Small intestine (tissue), 16 donors: ENCODE data around the gene ARRDC2. TPM values are rescaled to one million over a fixed set of nuclear protein-coding genes. Genes with fewer than 3 reads are reported as not detected.

Experiments
- DNase-seq, 2 donors: peaks; one replicate each; pipeline versions ENCODE4 v3.0.0 to v3.0.0-alpha.2; 2013
- FAIRE-seq: peaks from 2 replicates; lab custom pipeline; 2012; peaks lifted over from hg19 to GRCh38; lab: Jason Lieb, UNC
- H3K27ac ChIP-seq, 3 donors: one replicate each; pipeline ENCODE4 v1.5.1; 2013; ENCODE audit warnings: low read length in 2 of 3, mild to moderate bottlenecking in 2 of 3, control low read depth in 1 of 3, inconsistent platforms in 1 of 3, low read depth in 1 of 3, moderate library complexity in 1 of 3
- H3K27me3 ChIP-seq, 3 donors: one replicate each; pipeline ENCODE4 v1.6.1; 2013; ENCODE audit warnings: low read length in 3 of 3, inconsistent platforms in 1 of 3; ENCODE audit not compliant: control insufficient read depth in 3 of 3, insufficient read depth in 3 of 3
- H3K36me3 ChIP-seq, 3 donors: one replicate each; pipeline ENCODE4 v1.6.1; 2013; ENCODE audit warnings: low read length in 3 of 3, inconsistent platforms in 1 of 3, low read depth in 1 of 3, mild to moderate bottlenecking in 1 of 3, moderate library complexity in 1 of 3; ENCODE audit not compliant: control insufficient read depth in 3 of 3, insufficient read depth in 2 of 3
- H3K4me1 ChIP-seq, 3 donors: one replicate each; pipeline ENCODE4 v1.6.1; 2013; ENCODE audit warnings: low read length in 2 of 3, inconsistent platforms in 1 of 3, low read depth in 1 of 3, mild to moderate bottlenecking in 1 of 3, moderate library complexity in 1 of 3; ENCODE audit not compliant: control insufficient read depth in 3 of 3, insufficient read depth in 2 of 3
- H3K4me3 ChIP-seq, 3 donors: one replicate each; pipeline ENCODE4 v1.5.1; 2013; ENCODE audit warnings: low read length in 3 of 3, control low read depth in 1 of 3, inconsistent platforms in 1 of 3, low read depth in 1 of 3, mild to moderate bottlenecking in 1 of 3, moderate library complexity in 1 of 3
- H3K9me3 ChIP-seq, 2 donors: one replicate each; pipeline ENCODE4 v1.6.1; 2013; ENCODE audit warnings: low read depth in 1 of 2, low read length in 1 of 2; ENCODE audit not compliant: control insufficient read depth in 2 of 2, insufficient read depth in 1 of 2
- WGBS, 3 donors: extraction: QIAGEN DNeasy Blood & Tissue Kit; methylation state at CpG; one replicate each; pipeline ENCODE4 v1.1.7; 2013; 5-methylcytosine and 5-hydroxymethylcytosine counted together
- long read RNA-seq, 10 donors: transcript quantifications; one replicate each; lab custom pipeline, GENCODE V29; 2026
- polyA plus RNA-seq, 4 donors: library from polyadenylated mRNA; stranded (reverse) in 3 of 4; unstranded in 1 of 4; fragments of 200-250 nt in 3 of 4; fragments of 120-200 nt in 1 of 4; gene quantifications; one replicate each; pipeline versions ENCODE4 v1.2.1 to v1.2.3, GENCODE V29; 2013
- donor health status: healthy with polysubstance abuse.
- donor health status: control.
- donor health status: control.
- donor health status: Bipolar disorder and iron deficiency.
- donor health status: healthy.

ARRDC2 gene
- polyA plus RNA-seq = 10 to 100 TPM in 3 of 4 donors, 1 to 10 TPM in 1; 6.9 to 31.5 (median 28.4) TPM
- long read RNA-seq, donor 1 = 0 reads
- long read RNA-seq, donor 2 = 0 reads
- long read RNA-seq, donor 3, partial matches to known transcripts = 0 of 2 reads
- long read RNA-seq, donor 3, other reads (novel, unspliced or antisense) = 0 of 2 reads
- long read RNA-seq, donor 4 = 0 reads
- long read RNA-seq, donor 5, partial matches to known transcripts = 0 of 1 reads
- long read RNA-seq, donor 5, other reads (novel, unspliced or antisense) = 0 of 1 reads
- long read RNA-seq, donor 6 = 0 reads
- long read RNA-seq, donor 7, partial matches to known transcripts = 0 of 1 reads
- long read RNA-seq, donor 7, other reads (novel, unspliced or antisense) = 0 of 1 reads
- long read RNA-seq, donor 8 = 0 reads
- long read RNA-seq, donor 9, partial matches to known transcripts = 0 of 1 reads
- long read RNA-seq, donor 9, other reads (novel, unspliced or antisense) = 0 of 1 reads
- long read RNA-seq, donor 10, partial matches to known transcripts = 0 of 4 reads
- long read RNA-seq, donor 10, other reads (novel, unspliced or antisense) = 0 of 4 reads

GRCh38 chr19:18007917-18008673 lies at the start of gene ARRDC2:
Gene ARRDC2, plus strand, starts transcription at chr19:18008170. Its CDS starts 141 bp downstream, at chr19:18008311.
- whole genome bisulfite sequencing, 3 donors = 18 to 24% (median 24%) methylated on average over 75 to 92 of the region's 92 CpGs
- Histone ChIP-seq H3K4me1 (peaks cover 0 to 9% (median 0%) of the 10 kb centered on the region in 3 donors), H3K27ac (peak within 1 kb of the TSS; percentile 40 to 88 (median 45)), H3K4me3 (peak within 1 kb of the TSS; percentile 29 to 41 (median 41)), H3K9me3 (peaks cover 0 to 8% of the 10 kb centered on the region in 2 donors), H3K27me3 (no peaks in the 10 kb centered on the region), H3K36me3 (peaks cover 2 to 42% (median 14%) of the 10 kb centered on the region in 3 donors)
- DNase-seq = peak; percentile 90 to 96
- no peak for FAIRE-seq

DNA sequence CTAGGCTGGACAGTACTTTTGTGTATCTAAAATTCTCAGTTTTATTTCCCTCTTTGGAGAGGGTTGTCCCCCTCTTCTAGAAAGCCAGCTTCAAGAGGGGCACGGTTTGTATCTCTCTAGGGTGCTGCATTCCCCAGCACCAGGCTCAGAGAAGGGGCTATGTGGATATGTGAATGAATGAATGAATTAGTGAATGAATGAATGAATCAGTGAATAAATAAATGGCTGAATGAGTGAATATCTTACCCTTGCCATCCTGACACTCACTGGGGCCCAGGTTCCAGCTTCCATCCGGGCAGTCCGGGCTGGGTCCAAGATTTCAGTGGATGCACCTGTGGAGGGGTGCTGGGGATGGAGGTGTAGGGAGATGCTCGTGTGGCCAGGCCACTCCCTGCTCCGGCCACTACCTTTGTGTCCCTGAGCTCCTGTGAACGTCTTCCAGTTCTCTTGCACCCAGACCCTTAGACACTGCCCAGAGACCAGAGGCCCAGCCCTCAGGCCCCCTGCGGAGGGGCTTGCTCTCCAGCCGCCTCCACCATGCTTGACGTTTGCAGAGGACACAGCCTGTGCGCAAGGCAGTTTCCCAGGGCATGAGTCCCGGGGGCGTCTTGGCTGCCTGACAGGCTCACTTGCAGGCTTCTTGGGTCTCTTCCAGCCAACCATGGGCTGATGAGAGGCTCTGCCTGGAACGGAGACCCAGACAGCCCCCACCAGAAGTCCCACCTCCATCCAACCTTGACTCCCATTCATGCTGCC lies 43.9 kb upstream of the ARRDC2 start:
- FAIRE-seq = no peak
- DNase-seq = no peak
- peaks cover 0 to 22% (median 11%) of the 10 kb centered on the region in 3 donors for H3K27me3 ChIP-seq

GRCh38 chr19:17965370-17966128 lies 42.4 kb upstream of the ARRDC2 start:
- FAIRE-seq = no peak
- peak; percentile 35 to 82 for DNase-seq
- Histone ChIP-seq H3K27ac (no peak overlapping the region), H3K9me3 (no peaks in the 10 kb centered on the region), H3K4me3 (no peak overlapping the region), H3K27me3 (peaks cover 0 to 24% (median 11%) of the 10 kb centered on the region in 3 donors), H3K4me1 (peaks cover 0 to 18% (median 0%) of the 10 kb centered on the region in 3 donors), H3K36me3 (no peaks in the 10 kb centered on the region)
- 38 to 55% (median 42%) methylated on average over 10 to 11 of the region's 11 CpGs for WGBS, 3 donors

More for the DNA sequence above, 43.9 kb upstream of the ARRDC2 start:
- Histone ChIP-seq H3K36me3 (no peaks in the 10 kb centered on the region), H3K4me1 (peaks cover 0 to 18% (median 0%) of the 10 kb centered on the region in 3 donors), H3K9me3 (no peaks in the 10 kb centered on the region), H3K27ac (no peak overlapping the region), H3K4me3 (no peak overlapping the region)
- WGBS, 3 donors = 57 to 71% (median 64%) methylated on average over 13 of the region's 13 CpGs

DNA sequence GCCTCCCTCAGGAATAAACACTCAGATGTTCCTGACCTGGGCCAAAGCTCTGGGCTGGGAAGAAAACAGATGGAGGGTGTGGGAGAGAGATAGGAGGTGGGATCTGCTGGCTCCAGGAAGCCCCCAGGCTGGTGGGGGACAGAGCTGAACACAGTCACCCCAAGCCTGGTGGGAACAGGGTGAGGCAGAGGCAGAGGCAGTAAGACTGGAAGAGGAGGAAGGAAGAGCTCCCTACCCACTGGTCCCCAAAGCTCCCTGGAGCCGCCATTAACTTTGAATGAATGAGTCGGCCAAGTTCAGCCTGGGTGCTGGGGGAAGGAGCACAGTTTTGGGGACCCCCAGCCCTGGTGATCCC lies 41.9 kb upstream of the ARRDC2 start:
- whole genome bisulfite sequencing, 3 donors = 52 to 68% (median 58%) methylated on average over 2 of the region's 2 CpGs
- Histone ChIP-seq H3K27ac (no peak overlapping the region), H3K36me3 (no peaks in the 10 kb centered on the region), H3K4me3 (no peak overlapping the region), H3K9me3 (no peaks in the 10 kb centered on the region), H3K4me1 (peaks cover 0 to 18% (median 0%) of the 10 kb centered on the region in 3 donors), H3K27me3 (peaks cover 0 to 24% (median 11%) of the 10 kb centered on the region in 3 donors)
- FAIRE-seq (no peak), DNase-seq (no peak)

DNA sequence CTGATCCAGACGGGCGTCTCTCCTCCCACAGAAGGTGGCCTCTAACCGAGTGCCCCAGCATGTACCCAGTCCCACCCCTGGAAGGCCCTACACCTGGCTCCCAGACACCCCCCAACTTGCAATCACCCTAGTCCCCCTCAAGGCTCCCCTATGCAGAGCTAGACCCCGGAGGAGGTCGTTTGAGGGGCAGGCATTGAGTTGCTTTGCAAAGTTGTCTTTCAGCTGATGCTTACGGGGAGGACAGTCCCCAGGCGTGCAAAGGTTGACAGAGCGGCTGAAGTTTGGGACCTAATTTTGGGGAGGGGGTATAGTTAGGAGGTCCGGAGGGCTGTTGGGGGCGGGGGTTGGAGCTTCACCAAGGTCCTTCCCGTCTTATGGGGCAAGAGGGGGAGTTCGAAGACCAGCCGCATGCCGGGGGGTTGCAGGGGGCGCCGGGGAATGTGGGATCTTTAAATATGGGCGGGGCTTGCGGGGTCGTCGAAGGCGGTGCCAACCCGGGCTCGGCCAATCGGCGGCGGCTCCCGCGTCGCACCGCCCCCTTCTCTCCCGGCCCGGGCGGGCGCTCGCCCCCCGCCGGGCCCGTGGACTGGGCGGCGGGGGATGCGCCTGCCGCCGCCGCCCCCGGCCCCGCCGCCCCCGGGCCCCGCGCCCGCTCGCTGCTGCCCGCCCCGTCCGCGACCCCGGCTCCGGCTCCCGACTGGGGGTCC lies 41.3 kb upstream of the ARRDC2 start, which contains the start of gene KCNN1:
TSS of gene KCNN1 (plus strand) at position 558 of the 707 bp plus-strand sequence. CDS start 6,782 bp downstream, outside the sequence.
- no peak for DNase-seq
- H3K4me1 ChIP-seq = peaks cover 0 to 18% (median 0%) of the 10 kb centered on the region in 3 donors
- no peaks in the 10 kb centered on the region for H3K36me3 ChIP-seq
- H3K27ac ChIP-seq = no peak within 1 kb of the TSS
- no peak for FAIRE-seq
- peaks cover 0 to 24% (median 11%) of the 10 kb centered on the region in 3 donors for H3K27me3 ChIP-seq
- H3K9me3 ChIP-seq = no peaks in the 10 kb centered on the region
- peak within 1 kb of the TSS in 1 of 3 donors; percentile 37 for H3K4me3 ChIP-seq
- 7 to 31% (median 18%) methylated on average over 19 to 59 of the region's 59 CpGs for WGBS, 3 donors

- Histone ChIP-seq H3K36me3 (no peaks in the 10 kb centered on the region), H3K4me3 (peak overlapping the region in 1 of 3 donors; percentile 37), H3K9me3 (no peaks in the 10 kb centered on the region), H3K27me3 (peaks cover 0 to 24% (median 11%) of the 10 kb centered on the region in 3 donors), H3K27ac (no peak overlapping the region), H3K4me1 (peaks cover 0 to 18% (median 0%) of the 10 kb centered on the region in 3 donors)
- DNase-seq (no peak), FAIRE-seq (no peak)
- WGBS, 3 donors = 7 to 21% (median 15%) methylated on average over 24 to 35 of the region's 35 CpGs
Observed at GRCh38 chr19:17967257-17968051, 40.5 kb upstream of the ARRDC2 start.
